ENCODE results near the gene ULBP3. TPM values are rescaled to one million over a fixed set of nuclear protein-coding genes. Genes with fewer than 3 reads are reported as not detected.

ULBP3 gene
- total RNA-seq, 4 donors from 2014 or later: not detected

DNA sequence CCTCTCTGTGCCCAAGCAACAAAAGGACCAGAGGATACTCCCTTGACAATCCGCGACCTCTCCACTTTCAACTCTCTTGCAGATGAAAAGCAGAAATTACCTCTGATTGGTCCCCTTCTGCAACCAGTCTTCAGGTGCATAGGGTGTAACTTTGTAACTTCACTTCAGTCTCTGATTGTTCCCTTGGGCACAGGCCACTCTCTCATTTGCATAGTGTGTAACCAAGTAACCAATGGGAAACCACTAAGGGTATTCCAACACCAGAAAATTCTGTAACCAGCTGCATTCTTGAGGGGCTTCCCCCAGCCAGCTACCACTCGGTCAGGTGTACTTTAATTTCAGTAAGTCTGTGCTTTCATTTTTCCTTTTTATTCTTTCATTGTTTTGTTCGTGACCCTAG is 39.2 kb downstream of the ULBP3 start:
- Histone ChIP-seq H3K4me1 (peaks cover 0 to 15% (median 3%) of the 10 kb centered on the region in 4 donors), H3K9me3 (no peaks in the 10 kb centered on the region), H3K4me3 (no peak overlapping the region), H3K36me3 (no peaks in the 10 kb centered on the region), H3K27ac (no peak overlapping the region), H3K27me3 (peaks cover 0 to 5% of the 10 kb centered on the region in 2 donors)
- no peak for TF ChIP-seq POLR2A (IDR thresholded peaks at IDR 0.05)
- TF ChIP-seq, protein P1, sequence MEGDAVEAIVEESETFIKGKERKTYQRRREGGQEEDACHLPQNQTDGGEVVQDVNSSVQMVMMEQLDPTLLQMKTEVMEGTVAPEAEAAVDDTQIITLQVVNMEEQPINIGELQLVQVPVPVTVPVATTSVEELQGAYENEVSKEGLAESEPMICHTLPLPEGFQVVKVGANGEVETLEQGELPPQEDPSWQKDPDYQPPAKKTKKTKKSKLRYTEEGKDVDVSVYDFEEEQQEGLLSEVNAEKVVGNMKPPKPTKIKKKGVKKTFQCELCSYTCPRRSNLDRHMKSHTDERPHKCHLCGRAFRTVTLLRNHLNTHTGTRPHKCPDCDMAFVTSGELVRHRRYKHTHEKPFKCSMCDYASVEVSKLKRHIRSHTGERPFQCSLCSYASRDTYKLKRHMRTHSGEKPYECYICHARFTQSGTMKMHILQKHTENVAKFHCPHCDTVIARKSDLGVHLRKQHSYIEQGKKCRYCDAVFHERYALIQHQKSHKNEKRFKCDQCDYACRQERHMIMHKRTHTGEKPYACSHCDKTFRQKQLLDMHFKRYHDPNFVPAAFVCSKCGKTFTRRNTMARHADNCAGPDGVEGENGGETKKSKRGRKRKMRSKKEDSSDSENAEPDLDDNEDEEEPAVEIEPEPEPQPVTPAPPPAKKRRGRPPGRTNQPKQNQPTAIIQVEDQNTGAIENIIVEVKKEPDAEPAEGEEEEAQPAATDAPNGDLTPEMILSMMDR (IDR thresholded peaks at IDR 0.05): no peak
- no peak for DNase-seq

DNA sequence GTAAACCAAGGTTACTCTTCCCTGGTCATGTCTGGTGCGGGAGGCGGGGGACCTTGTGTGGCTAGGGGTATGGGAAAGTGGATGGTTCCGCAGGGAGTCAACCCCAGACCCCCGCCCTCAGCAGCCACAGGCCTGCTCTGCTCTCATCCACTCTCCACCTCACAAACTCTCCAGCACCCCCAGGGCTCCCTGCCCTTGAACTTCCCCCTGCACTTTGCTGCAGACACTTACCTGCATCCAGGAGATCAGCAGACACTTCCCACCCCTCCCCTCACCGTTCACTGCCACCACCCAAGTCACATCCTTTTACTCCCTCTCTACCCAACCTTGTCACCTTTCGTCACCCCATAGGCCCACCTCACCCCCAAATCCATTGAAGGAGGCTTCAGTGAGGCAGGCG is 39.6 kb downstream of the ULBP3 start:
- H3K4me1 ChIP-seq: peaks cover 0 to 16% (median 3%) of the 10 kb centered on the region in 4 donors
- DNase-seq: no peak
- no peak for TF ChIP-seq POLR2A (IDR thresholded peaks at IDR 0.05)
- TF ChIP-seq, protein P1 (IDR thresholded peaks at IDR 0.05): no peak
- H3K27me3 ChIP-seq: peaks cover 0 to 8% of the 10 kb centered on the region in 2 donors
- H3K4me3 ChIP-seq: no peak overlapping the region
- no peaks in the 10 kb centered on the region for H3K36me3 ChIP-seq
- H3K27ac ChIP-seq: no peak overlapping the region
- no peaks in the 10 kb centered on the region for H3K9me3 ChIP-seq

DNA sequence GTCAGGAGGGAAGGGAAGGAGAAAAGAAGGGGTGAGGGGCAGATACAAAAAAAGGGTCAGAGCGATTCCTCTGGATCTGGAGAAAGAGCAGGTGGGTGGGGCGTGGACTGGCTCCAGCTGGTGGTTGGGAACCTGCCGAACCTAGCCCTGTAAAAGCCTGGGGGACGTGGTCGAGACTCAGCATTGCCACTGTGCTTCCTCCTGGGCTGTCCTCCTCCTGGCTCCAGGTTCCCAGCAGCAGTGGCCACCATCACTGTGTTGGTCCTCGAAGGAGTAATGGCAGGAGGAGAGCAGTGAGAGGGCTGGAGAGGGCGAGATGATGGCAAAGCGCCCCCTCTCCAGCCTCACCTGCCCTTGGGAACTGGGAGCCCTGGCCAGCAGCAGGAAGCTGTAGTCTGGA is 40.1 kb downstream of the ULBP3 start:
- Histone ChIP-seq H3K27ac (no peak overlapping the region), H3K36me3 (no peaks in the 10 kb centered on the region), H3K9me3 (no peaks in the 10 kb centered on the region), H3K27me3 (peaks cover 0 to 8% of the 10 kb centered on the region in 2 donors), H3K4me3 (no peak overlapping the region), H3K4me1 (peaks cover 0 to 16% (median 3%) of the 10 kb centered on the region in 4 donors)
- TF ChIP-seq, protein P1 (IDR thresholded peaks at IDR 0.05): no peak
- no peak for TF ChIP-seq POLR2A (IDR thresholded peaks at IDR 0.05)
- DNase-seq: no peak

DNA sequence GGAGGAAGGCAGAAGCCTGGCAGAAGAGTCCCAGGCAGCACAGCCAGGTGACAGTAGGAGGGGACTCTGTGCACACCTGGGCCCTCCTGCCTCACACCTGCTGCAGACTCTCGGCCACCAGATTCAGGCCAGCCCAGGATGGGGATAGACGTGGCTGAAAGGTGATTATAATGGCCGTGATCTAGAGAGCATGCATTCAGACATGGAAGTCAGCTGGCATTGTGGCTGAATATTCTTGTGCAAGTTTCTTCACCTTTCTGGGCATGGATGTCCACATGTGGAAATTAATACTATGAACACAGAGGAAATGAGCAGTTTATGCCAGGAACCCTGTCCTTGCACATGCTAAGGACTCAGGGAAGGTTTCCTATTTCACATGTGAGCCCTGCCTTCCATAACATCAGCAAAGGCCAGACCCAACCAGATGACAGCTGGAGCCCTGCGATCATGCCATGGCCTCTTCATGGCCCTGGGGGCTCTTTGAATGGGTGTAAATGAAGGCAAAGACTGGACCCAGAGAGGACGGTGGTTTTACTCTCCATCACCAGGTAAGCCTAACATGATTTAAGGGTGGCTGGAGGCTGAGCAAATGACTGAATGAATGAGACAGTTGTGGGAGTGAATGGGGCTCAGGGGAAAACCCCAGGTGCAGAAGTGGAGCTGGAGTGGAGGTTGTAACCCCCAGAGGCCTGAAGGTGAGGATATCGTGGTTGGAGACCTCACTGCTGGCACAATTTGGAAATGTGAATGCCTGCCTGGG is 40.9 kb downstream of the ULBP3 start:
- TF ChIP-seq POLR2A (IDR thresholded peaks at IDR 0.05): no peak
- TF ChIP-seq, protein P1 (IDR thresholded peaks at IDR 0.05): no peak
- Histone ChIP-seq H3K9me3 (no peaks in the 10 kb centered on the region), H3K4me1 (peaks cover 0 to 16% (median 3%) of the 10 kb centered on the region in 4 donors), H3K27ac (no peak overlapping the region), H3K36me3 (no peaks in the 10 kb centered on the region), H3K27me3 (peaks cover 0 to 8% of the 10 kb centered on the region in 2 donors), H3K4me3 (no peak overlapping the region)
- no peak for DNase-seq

DNA sequence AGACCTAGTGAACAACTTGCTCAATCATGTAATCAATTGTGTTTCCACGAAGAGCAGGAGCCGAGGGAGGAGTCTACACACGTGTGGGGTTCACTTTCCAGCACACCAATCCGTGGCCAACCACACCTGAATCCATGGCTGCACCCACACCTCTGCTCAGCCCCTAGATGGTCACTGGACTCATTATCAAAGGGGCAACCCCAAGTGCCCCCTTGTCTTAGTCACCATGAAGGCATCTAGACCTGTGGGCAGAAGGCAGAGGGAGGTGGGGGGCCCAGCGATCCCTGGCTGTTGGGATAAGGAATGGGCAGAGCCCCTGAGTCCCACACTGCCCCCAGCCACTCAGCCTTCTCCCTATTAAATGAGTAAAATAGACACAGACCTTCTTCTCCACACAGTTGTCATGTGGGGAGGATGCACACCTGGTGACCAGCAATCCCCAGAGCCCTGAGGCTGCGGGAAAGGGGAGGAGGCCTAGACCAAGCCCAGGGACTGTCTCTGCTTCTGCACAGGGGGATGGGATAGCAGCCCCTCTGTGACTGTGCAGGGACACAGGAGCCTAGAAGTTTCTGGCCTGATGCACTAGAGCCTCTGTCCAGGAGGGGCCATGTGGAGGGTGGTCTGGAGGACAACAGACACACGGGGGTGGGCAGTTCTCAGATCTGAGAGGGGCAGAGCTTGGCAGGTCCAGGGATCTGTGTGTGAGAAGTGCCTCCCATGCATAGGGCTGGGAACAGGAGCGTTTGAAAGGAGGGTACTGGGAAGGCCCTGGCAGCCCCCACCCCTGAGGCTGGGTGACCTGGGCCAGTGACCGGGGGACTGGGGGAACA is 41.7 kb downstream of the ULBP3 start:
- Histone ChIP-seq H3K4me1 (peaks cover 0 to 16% (median 3%) of the 10 kb centered on the region in 4 donors), H3K36me3 (no peaks in the 10 kb centered on the region), H3K4me3 (no peak overlapping the region), H3K9me3 (no peaks in the 10 kb centered on the region), H3K27me3 (peaks cover 0 to 8% of the 10 kb centered on the region in 2 donors), H3K27ac (no peak overlapping the region)
- no peak for DNase-seq
- TF ChIP-seq POLR2A (IDR thresholded peaks at IDR 0.05): no peak
- TF ChIP-seq, protein P1 (IDR thresholded peaks at IDR 0.05): no peak

All from Peyer's patch (tissue), 4 donors.